Natural killer cell (primary cell): ENCODE measurements around the gene MRPL19. TPM values are rescaled to one million over a fixed set of nuclear protein-coding genes. Genes with fewer than 3 reads are reported as not detected.

ENCODE experiments used
- ATAC-seq, 3 donors: fragments of 150-1000 bp in 2 of 3; fragments of 200-7000 bp in 1 of 3; cut with Tn5 transposase; 1 replicate in 1 of 3; 2 replicates in 2 of 3; pipeline ENCODE4 v1.10.0; 2021; ENCODE audit warnings: mild to moderate bottlenecking in 2 of 3, moderate library complexity in 2 of 3
- DNase-seq, 2 donors: peaks; one replicate each; pipeline versions ENCODE4 v3.0.0 to v3.0.0-alpha.2; 2013 to 2021; ENCODE audit warnings: mixed read lengths in 1 of 2
- H3K27ac ChIP-seq: one replicate; pipeline ENCODE4 v1.5.1; 2013; ENCODE audit warnings: mild to moderate bottlenecking, low read length
- H3K27me3 ChIP-seq: one replicate; pipeline ENCODE4 v1.6.1; 2013; ENCODE audit warnings: low read length; ENCODE audit not compliant: control insufficient read depth, insufficient read depth
- H3K36me3 ChIP-seq: one replicate; pipeline ENCODE4 v1.6.1; 2013; ENCODE audit warnings: low read length; ENCODE audit not compliant: control insufficient read depth, insufficient read depth
- H3K4me1 ChIP-seq: one replicate; pipeline ENCODE4 v1.6.1; 2013; ENCODE audit warnings: low read length; ENCODE audit not compliant: control insufficient read depth, insufficient read depth
- H3K4me3 ChIP-seq: one replicate; pipeline ENCODE4 v1.5.1; 2013; ENCODE audit warnings: low read length
- H3K9me3 ChIP-seq: one replicate; pipeline ENCODE4 v1.6.1; 2013; ENCODE audit warnings: low read length; ENCODE audit not compliant: control insufficient read depth, insufficient read depth
- H3K27ac Mint-ChIP-seq, 2 donors: one replicate each; pipeline ENCODE4 v1.8.0; 2022; ENCODE audit warnings: mild to moderate bottlenecking in 2 of 2, mixed read lengths in 2 of 2, moderate library complexity in 1 of 2
- H3K27me3 Mint-ChIP-seq, 2 donors: one replicate each; pipeline ENCODE4 v1.8.0; 2022; ENCODE audit warnings: low read depth in 2 of 2, mixed read lengths in 2 of 2
- H3K36me3 Mint-ChIP-seq: one replicate; pipeline ENCODE4 v1.8.0; 2022; ENCODE audit warnings: mixed read lengths
- H3K4me1 Mint-ChIP-seq, 2 donors: one replicate each; pipeline ENCODE4 v1.8.0; 2022; ENCODE audit warnings: mixed read lengths in 2 of 2
- H3K4me3 Mint-ChIP-seq: one replicate; pipeline ENCODE4 v1.8.0; 2022; ENCODE audit warnings: mild to moderate bottlenecking, moderate library complexity, mixed read lengths
- H3K9me3 Mint-ChIP-seq, 2 donors: one replicate each; pipeline ENCODE4 v1.8.0; 2022; ENCODE audit warnings: mixed read lengths in 2 of 2
- CTCF ChIP-seq: fragments of 200-600 bp; IDR thresholded peaks from one replicate; pipeline ENCODE4 v1.8.0; 2022; ENCODE audit warnings: antibody characterized with exemption
- WGBS: methylation state at CpG from one replicate; pipeline ENCODE4 v1.1.7; 2013; ENCODE audit warnings: missing lambda C conversion rate; ENCODE audit not compliant: insufficient coverage; 5-methylcytosine and 5-hydroxymethylcytosine counted together
- intact Hi-C: fragments of 100-400 bp; cut with micrococcal nuclease; formaldehyde crosslinking; loops from one replicate; pipeline ENCODE4 v1.14.2; 2022
- total RNA-seq, 4 donors: library from RNA; stranded (reverse); fragments of 120-200 nt in 1 of 4; gene quantifications; one replicate each; pipeline versions ENCODE4 v1.2.3 to v1.2.4, GENCODE V29; 2013 to 2022

MRPL19 gene
- total RNA-seq, 3 donors from 2014 or later (not counting 1 experiment from before 2014, with no cell fraction given), result 11.9 to 22.9 (median 17.8) TPM

GRCh38 chr2:75603477-75603876 lies 43.1 kb upstream of the MRPL19 start:
- no peaks in the 10 kb centered on the region for H3K36me3 Mint-ChIP-seq
- H3K27ac Mint-ChIP-seq, result no peak overlapping the region
- no peaks in the 10 kb centered on the region for H3K9me3 Mint-ChIP-seq
- peaks cover 24 to 57% of the 10 kb centered on the region in 2 donors for H3K27me3 Mint-ChIP-seq
- WGBS, result 86% methylated on average over 1 of the region's 1 CpG
- Histone ChIP-seq H3K4me1 (no peaks in the 10 kb centered on the region), H3K4me3 (no peak overlapping the region), H3K27ac (no peak overlapping the region), H3K9me3 (no peaks in the 10 kb centered on the region), H3K27me3 (peaks cover 8% of the 10 kb centered on the region), H3K36me3 (no peaks in the 10 kb centered on the region)
- ATAC-seq (no peak), DNase-seq (no peak)
- no peak for TF ChIP-seq CTCF
- H3K4me1 Mint-ChIP-seq, result no peaks in the 10 kb centered on the region
- intact Hi-C loops, result no loop called here
- H3K4me3 Mint-ChIP-seq, result no peak overlapping the region

- intact Hi-C loops, result no loop called here
- Histone ChIP-seq H3K4me3 (no peak overlapping the region), H3K36me3 (no peaks in the 10 kb centered on the region), H3K27me3 (peaks cover 13% of the 10 kb centered on the region), H3K9me3 (no peaks in the 10 kb centered on the region), H3K27ac (no peak overlapping the region), H3K4me1 (peaks cover 4% of the 10 kb centered on the region)
- Mint-ChIP-seq H3K27ac (no peak overlapping the region), H3K4me1 (peaks cover 0 to 5% of the 10 kb centered on the region in 2 donors), H3K36me3 (no peaks in the 10 kb centered on the region), H3K4me3 (no peak overlapping the region), H3K27me3 (peaks cover 32 to 67% of the 10 kb centered on the region in 2 donors), H3K9me3 (no peaks in the 10 kb centered on the region)
- no peak for ATAC-seq
- WGBS, result 73% methylated on average over 4 of the region's 4 CpGs
- no peak for DNase-seq
- no peak for TF ChIP-seq CTCF
These were observed 42.1 kb upstream of the MRPL19 start for GRCh38 chr2:75604484-75604883.

GRCh38 chr2:75605770-75606529 lies 40.6 kb upstream of the MRPL19 start:
- Histone ChIP-seq H3K4me3 (no peak overlapping the region), H3K4me1 (peaks cover 4% of the 10 kb centered on the region), H3K27me3 (peaks cover 13% of the 10 kb centered on the region), H3K9me3 (no peaks in the 10 kb centered on the region), H3K27ac (no peak overlapping the region), H3K36me3 (no peaks in the 10 kb centered on the region)
- no peak for DNase-seq
- H3K4me1 Mint-ChIP-seq, result peaks cover 0 to 5% of the 10 kb centered on the region in 2 donors
- H3K9me3 Mint-ChIP-seq, result no peaks in the 10 kb centered on the region
- intact Hi-C loops, result no loop called here
- no peaks in the 10 kb centered on the region for H3K36me3 Mint-ChIP-seq
- peaks cover 38 to 73% of the 10 kb centered on the region in 2 donors for H3K27me3 Mint-ChIP-seq
- H3K27ac Mint-ChIP-seq, result no peak overlapping the region
- 71% methylated on average over 6 of the region's 6 CpGs for WGBS
- TF ChIP-seq CTCF, result no peak
- no peak overlapping the region for H3K4me3 Mint-ChIP-seq
- ATAC-seq, result no peak
